Endothelial cell of umbilical vein (primary cell): ENCODE results near the gene ZNF254. TPM values are rescaled to one million over a fixed set of nuclear protein-coding genes. Genes with fewer than 3 reads are reported as not detected.

Experiments
- BruUV-seq: library from RNA; stranded (reverse); fragments of 400-500 nt; replicated peaks from 2 replicates; lab custom pipeline; 2021; lab: Mats Ljungman, UMichigan
- CTCF ChIA-PET: fragments of 300-600, 350-600 bp; sonication (Branson Sonifier 250); formaldehyde crosslinking; loops from one replicate; lab custom pipeline; 2021; ENCODE audit warnings: antibody characterized with exemption, inconsistent platforms; lab: Charles Lee
- POLR2A ChIA-PET: fragments of 300-600, 350-600 bp; sonication (Branson Sonifier 250); formaldehyde crosslinking; loops from one replicate; lab custom pipeline; 2021; ENCODE audit warnings: antibody characterized with exemption, inconsistent platforms; lab: Charles Lee
- DNase-seq: peaks from one replicate; pipeline ENCODE4 v3.0.0-alpha.2; 2011; ENCODE audit warnings: low read depth, low spot score
- FAIRE-seq: peaks from 2 replicates; lab custom pipeline; 2011; peaks lifted over from hg19 to GRCh38; lab: Jason Lieb, UNC
- H2AFZ ChIP-seq: 2 replicates; pipeline ENCODE4 v1.6.0; 2012; ENCODE audit warnings: low read depth, low read length, control low read depth, inconsistent platforms
- H3K27ac ChIP-seq: 2 replicates; pipeline ENCODE4 v1.5.1; 2011; ENCODE audit warnings: low read depth, mild to moderate bottlenecking, control low read depth, low read length, moderate library complexity; ENCODE audit not compliant: insufficient read depth
- H3K27me3 ChIP-seq, 2 experiments: 2 replicates each; pipeline versions ENCODE4 v1.6.0 to v1.6.1; 2011; ENCODE audit warnings: low read length in 2 of 2, mixed read lengths in 1 of 2; ENCODE audit not compliant: control insufficient read depth in 2 of 2, insufficient read depth in 2 of 2
- H3K36me3 ChIP-seq, 2 experiments: 2 replicates in 1 of 2; 3 replicates in 1 of 2; pipeline ENCODE4 v1.5.1; 2011; ENCODE audit warnings: low read length in 2 of 2, mild to moderate bottlenecking in 1 of 2, moderate library complexity in 1 of 2; ENCODE audit not compliant: control insufficient read depth in 2 of 2, insufficient read depth in 2 of 2; ENCODE audit errors: extremely low read depth in 1 of 2
- H3K4me1 ChIP-seq: 3 replicates; pipeline ENCODE4 v1.5.1; 2011; ENCODE audit warnings: mild to moderate bottlenecking, low read length; ENCODE audit not compliant: control insufficient read depth, insufficient read depth; ENCODE audit errors: extremely low read depth
- H3K4me2 ChIP-seq: 2 replicates; pipeline ENCODE4 v1.6.1; 2011; ENCODE audit warnings: low read length, control low read depth, mixed read lengths; ENCODE audit not compliant: insufficient read depth
- H3K4me3 ChIP-seq, 3 experiments: fragments of 200-600 bp in 1 of 3; sonication (generic), shearing (Covaris generic) in 1 of 3; replicated peaks in 1 of 3; 2 replicates each; pipeline ENCODE4 v1.5.1; 2011 to 2016; ENCODE audit warnings: control low read depth in 3 of 3, low read length in 3 of 3, mild to moderate bottlenecking in 2 of 3, inconsistent platforms in 1 of 3, low read depth in 1 of 3, moderate library complexity in 1 of 3; ENCODE audit not compliant: insufficient read depth in 1 of 3
- H3K79me2 ChIP-seq: 2 replicates; pipeline ENCODE4 v1.6.0; 2012; ENCODE audit warnings: low read length, inconsistent platforms; ENCODE audit not compliant: control insufficient read depth, insufficient read depth
- H3K9ac ChIP-seq: replicated peaks from 2 replicates; pipeline ENCODE3; 2011; ENCODE audit warnings: low read length, control low read depth; ENCODE audit not compliant: insufficient read depth; ENCODE audit errors: extremely low read depth
- H3K9me1 ChIP-seq: replicated peaks from 3 replicates; pipeline ENCODE4 v1.6.0; 2011; ENCODE audit warnings: mild to moderate bottlenecking, low read length; ENCODE audit not compliant: control insufficient read depth, insufficient read depth; ENCODE audit errors: extremely low read depth
- H3K9me3 ChIP-seq: replicated peaks from 2 replicates; pipeline ENCODE4 v1.5.1; 2012; ENCODE audit warnings: low read length, inconsistent platforms; ENCODE audit not compliant: control insufficient read depth, insufficient read depth
- H4K20me1 ChIP-seq: replicated peaks from 2 replicates; pipeline ENCODE3; 2011; ENCODE audit warnings: mild to moderate bottlenecking, low read length; ENCODE audit not compliant: control insufficient read depth, insufficient read depth; ENCODE audit errors: extremely low read depth
- CTCF ChIP-seq, 2 donors: IDR thresholded peaks; 1 replicate in 1 of 2; 2 replicates in 1 of 2; pipeline ENCODE4 v1.5.1; 2011; ENCODE audit warnings: low read length in 2 of 2, mild to moderate bottlenecking in 2 of 2, moderate library complexity in 2 of 2, control low read depth in 1 of 2, inconsistent platforms in 1 of 2, low read depth in 1 of 2; ENCODE audit not compliant: insufficient read depth in 1 of 2; ENCODE audit errors: extremely low read depth in 1 of 2
- EZH2 ChIP-seq: IDR thresholded peaks from 2 replicates; pipeline ENCODE4 v1.6.1; 2012; ENCODE audit warnings: borderline replicate concordance, low read depth, mild to moderate bottlenecking, moderate library complexity, low read length, inconsistent platforms; ENCODE audit not compliant: severe bottlenecking
- FOS ChIP-seq: IDR thresholded peaks from 2 replicates; pipeline ENCODE4 v1.6.1; 2011; ENCODE audit warnings: mild to moderate bottlenecking, low read length, moderate library complexity, borderline replicate concordance; ENCODE audit not compliant: insufficient read depth
- GATA2 ChIP-seq: IDR thresholded peaks from 2 replicates; pipeline ENCODE4 v1.7.0; 2011; ENCODE audit warnings: low read depth, mild to moderate bottlenecking, moderate library complexity, mixed read lengths, low read length; ENCODE audit not compliant: insufficient read length, insufficient read depth
- JUN ChIP-seq: IDR thresholded peaks from 2 replicates; pipeline ENCODE4 v1.6.1; 2011; ENCODE audit warnings: borderline replicate concordance, low read depth; ENCODE audit not compliant: insufficient read length, insufficient read depth
- MAX ChIP-seq: IDR thresholded peaks from 2 replicates; pipeline ENCODE4 v1.6.1; 2011; ENCODE audit not compliant: insufficient read depth, insufficient read length
- MYC ChIP-seq: IDR thresholded peaks from one replicate; pipeline ENCODE4 v1.6.1; 2011; ENCODE audit warnings: mild to moderate bottlenecking, low read depth, low read length
- POLR2A ChIP-seq: IDR thresholded peaks from 2 replicates; pipeline ENCODE4 v1.6.1; 2012; ENCODE audit warnings: low read depth, mild to moderate bottlenecking, control low read depth, low read length
- POLR2AphosphoS5 ChIP-seq: IDR thresholded peaks from 2 replicates; pipeline ENCODE4 v1.6.1; 2012; ENCODE audit warnings: low read depth, mild to moderate bottlenecking, control low read depth, low read length, moderate library complexity; ENCODE audit not compliant: insufficient read depth
- dilution Hi-C: fragments of 300-500 bp; cut with MboI; formaldehyde crosslinking; loops from one replicate; pipeline ENCODE4 v1.15.0; 2019; ENCODE audit warnings: low sequenced_read_pairs; ENCODE audit not compliant: extremely low pct_ligation_motif_present
- intact Hi-C: fragments of 100-400 bp; cut with micrococcal nuclease; formaldehyde crosslinking; loops from one replicate; pipeline ENCODE4 v1.10.0; 2022
- polyA plus RNA-seq, 4 experiments: library from polyadenylated mRNA; depleted of rRNA in 3 of 4; stranded (reverse) in 3 of 4; unstranded in 1 of 4; fragments of >200 nt; gene quantifications; 2 replicates each; pipeline versions ENCODE4 v1.2.1 to v1.2.3, GENCODE V29; 2011 to 2012; ENCODE audit warnings: missing spikeins in 1 of 4
- total RNA-seq: library from RNA; stranded (reverse); gene quantifications from 2 replicates; pipeline ENCODE4 v1.2.3, GENCODE V29; 2021

ZNF254 gene
- total and polyA plus RNA-seq, 2 donors (not counting 3 experiments of a cell fraction or from before 2014, with no cell fraction given): 4.9 to 16.0 TPM

- Histone ChIP-seq H3K27me3 (no peaks in the 10 kb centered on the region), H3K4me3 (no peak overlapping the region), H3K4me1 (no peaks in the 10 kb centered on the region), H4K20me1 (no peaks in the 10 kb centered on the region), H2AFZ (no peak overlapping the region), H3K9me3 (peaks cover 4% of the 10 kb centered on the region), H3K27ac (no peak overlapping the region), H3K9ac (no peak overlapping the region), H3K4me2 (no peak overlapping the region), H3K9me1 (no peaks in the 10 kb centered on the region), H3K79me2 (no peaks in the 10 kb centered on the region), H3K36me3 (no peaks in the 10 kb centered on the region)
- intact Hi-C loops (no loop called here), dilution Hi-C loops (no loop called here)
- FAIRE-seq: no peak
- TF ChIP-seq MAX (no peak), POLR2A (no peak), CTCF (IDR thresholded peaks at IDR 0.05; ENCODE audit: extremely low read depth in 1 of 2, insufficient read depth in 1 of 2, low read depth in 1 of 2, low read length in 2 of 2) (no peak), FOS (no peak), MYC (no peak), POLR2AphosphoS5 (no peak)
- ChIA-PET POLR2A (no interaction called here), CTCF (no interaction called here)
- DNase-seq: no peak
- no TSS peak for BruUV-seq
Observed at GRCh38 chr19:24141612-24142011, 54.6 kb downstream of the ZNF254 start.

- dilution Hi-C loops: no loop called here
- DNase-seq: no peak
- no peaks in the 10 kb centered on the region for H3K27me3 ChIP-seq
- no peaks in the 10 kb centered on the region for H3K36me3 ChIP-seq
- no peak overlapping the region for H3K4me2 ChIP-seq
- TF ChIP-seq FOS: no peak
- no peak for TF ChIP-seq POLR2A
- TF ChIP-seq JUN: no peak
- TF ChIP-seq EZH2: no peak
- no peak for TF ChIP-seq POLR2AphosphoS5
- no peak for TF ChIP-seq MYC
- TF ChIP-seq GATA2: no peak
- no peak for TF ChIP-seq MAX
- no peaks in the 10 kb centered on the region for H3K4me1 ChIP-seq
- H3K9ac ChIP-seq: no peak overlapping the region
- H3K9me3 ChIP-seq: no peaks in the 10 kb centered on the region
- CTCF ChIA-PET: no interaction called here
- H3K79me2 ChIP-seq: no peaks in the 10 kb centered on the region
- H4K20me1 ChIP-seq: no peaks in the 10 kb centered on the region
- no peak overlapping the region for H3K27ac ChIP-seq
- H3K4me3 ChIP-seq: no peak overlapping the region
- FAIRE-seq: no peak
- no TSS peak for BruUV-seq
- no peak overlapping the region for H2AFZ ChIP-seq
- intact Hi-C loops: no loop called here
- no peaks in the 10 kb centered on the region for H3K9me1 ChIP-seq
- POLR2A ChIA-PET: no interaction called here
Observed at GRCh38 chr19:24142771-24143170, 55.8 kb downstream of the ZNF254 start.
